NCI-H226 (cell line): ENCODE measurements around the gene GSG1L.

Source experiments
- DNase-seq: peaks from one replicate; pipeline ENCODE4 v3.0.0-alpha.2; 2015

Gene GSG1L

DNA sequence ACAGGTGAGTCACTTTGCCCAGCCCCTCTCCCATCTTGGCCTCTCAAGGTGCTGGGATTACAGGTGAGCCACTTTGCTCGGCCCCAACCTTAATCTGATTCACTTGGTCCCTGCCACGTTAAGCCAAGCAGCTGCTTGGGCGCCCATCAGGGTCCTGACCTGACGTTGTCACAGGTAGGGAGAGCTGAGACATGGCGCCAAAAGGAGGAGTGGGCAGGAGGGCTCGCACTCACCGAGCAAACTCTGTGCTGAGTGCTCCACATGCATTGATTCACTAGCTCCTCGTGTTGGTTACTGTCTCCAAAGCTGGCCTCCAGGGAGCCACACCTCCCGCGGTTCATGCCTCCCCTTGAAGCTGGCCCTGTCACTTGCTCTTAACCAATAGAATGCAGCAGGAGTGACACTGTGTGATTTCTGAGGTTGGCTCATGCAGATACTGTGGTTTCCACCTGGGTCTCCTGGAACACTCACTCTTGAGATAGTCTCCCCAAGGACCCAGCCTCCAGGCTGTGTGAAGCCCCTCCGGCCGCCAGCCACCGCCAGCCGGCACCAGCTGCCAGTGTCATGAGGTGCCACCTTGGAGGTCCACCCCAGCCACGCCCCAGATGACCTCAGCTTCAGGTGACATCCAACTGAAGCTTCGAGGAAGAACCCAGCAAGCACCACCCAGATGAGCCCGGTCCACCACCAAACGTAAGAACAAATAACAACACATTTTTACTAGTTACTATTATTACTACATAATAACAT, 223.0 kb downstream of the GSG1L start:
- no peak for DNase-seq

DNA sequence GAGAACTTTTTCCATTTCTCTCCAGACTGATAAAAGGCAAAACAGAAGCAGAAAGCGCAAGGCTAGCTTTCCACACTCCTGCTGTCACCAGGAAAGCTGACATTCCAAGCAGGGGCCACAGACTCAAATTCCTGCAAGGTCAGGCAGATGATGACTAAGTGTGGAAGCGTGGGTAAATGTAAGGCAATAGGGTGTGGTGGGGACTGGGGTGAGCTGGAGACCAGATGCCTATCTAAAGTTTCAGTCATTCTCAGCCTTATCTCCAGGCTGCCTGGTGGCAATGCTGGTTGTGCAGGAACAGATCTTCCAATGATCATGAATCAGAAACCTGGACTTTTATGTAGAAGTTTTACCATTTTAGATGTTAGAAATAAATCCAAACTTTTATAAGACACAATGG, 224.1 kb downstream of the GSG1L start:
- peak; percentile 7 for DNase-seq

GRCh38 chr16:27838536-27839175, 224.9 kb downstream of the GSG1L start:
- no peak for DNase-seq

DNA sequence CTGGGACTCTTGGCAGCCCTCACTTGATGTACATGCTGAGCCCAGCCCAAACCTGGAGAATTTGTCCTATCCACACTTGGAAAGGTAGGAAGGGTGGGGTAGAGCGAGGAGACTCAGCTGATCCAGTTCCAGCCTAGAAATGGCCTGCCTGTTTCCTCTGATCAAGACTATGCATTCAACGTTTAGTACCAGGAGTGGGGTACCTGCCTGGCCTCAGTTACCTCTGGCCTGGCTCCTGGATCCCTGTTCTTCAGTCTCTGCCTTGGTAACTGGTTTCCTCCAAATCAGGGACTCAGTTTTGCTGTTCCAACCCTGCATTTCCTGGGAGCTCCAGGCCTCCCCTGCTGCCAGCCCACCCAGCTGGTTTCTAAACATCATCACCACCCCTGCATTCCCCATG, 233.5 kb downstream of the GSG1L start:
- DNase-seq, result no peak

DNA sequence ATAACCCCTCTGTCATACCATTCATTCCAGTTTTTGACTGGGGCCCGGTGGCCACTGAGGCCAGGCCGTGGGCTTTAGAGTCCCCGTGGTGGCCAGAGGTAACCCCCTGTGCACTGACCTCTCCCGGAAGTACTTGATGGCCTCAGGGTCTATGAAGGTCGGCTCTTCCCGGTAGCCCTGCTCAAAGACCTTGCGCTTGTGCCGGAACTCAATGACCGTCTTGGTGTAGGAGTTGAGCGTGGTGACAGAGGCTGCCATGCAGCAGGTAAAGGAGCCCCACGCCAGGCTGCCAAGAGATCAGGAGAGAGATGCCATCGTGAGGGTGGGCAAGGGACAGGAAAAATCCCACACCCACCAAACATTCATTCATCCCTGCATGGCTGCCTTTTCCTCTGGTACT, 234.8 kb downstream of the GSG1L start:
- DNase-seq, result no peak

DNA sequence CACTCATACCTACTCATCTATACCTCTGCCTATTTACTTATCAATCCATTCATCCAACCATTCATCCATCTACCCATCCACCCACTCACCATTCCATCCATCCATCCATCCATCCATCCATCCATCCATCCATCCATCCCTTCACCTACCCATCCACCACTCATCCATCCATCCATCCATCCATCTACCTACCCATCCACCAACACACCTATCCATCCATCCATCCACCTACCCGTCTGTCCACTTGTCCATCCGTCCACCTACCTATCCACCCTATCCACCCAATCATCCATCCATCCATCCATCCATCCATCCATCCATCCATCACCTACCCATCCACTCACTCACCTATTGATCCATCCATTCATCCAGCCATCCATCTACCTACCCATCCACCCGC, 235.7 kb downstream of the GSG1L start:
- DNase-seq, result no peak

- no peak for DNase-seq
These were observed 236.6 kb downstream of the GSG1L start for GRCh38 chr16:27826893-27827289.

- no peak for DNase-seq
These were observed 237.2 kb downstream of the GSG1L start for GRCh38 chr16:27826081-27826892.

- no peak for DNase-seq
These were observed 238.7 kb downstream of the GSG1L start for GRCh38 chr16:27824786-27825185.

- DNase-seq, result no peak
These were observed 239.5 kb downstream of the GSG1L start for GRCh38 chr16:27824006-27824405.

GRCh38 chr16:27823421-27823820, 240.1 kb downstream of the GSG1L start:
- DNase-seq, result no peak

GRCh38 chr16:27822996-27823395, 240.5 kb downstream of the GSG1L start:
- DNase-seq, result no peak

DNA sequence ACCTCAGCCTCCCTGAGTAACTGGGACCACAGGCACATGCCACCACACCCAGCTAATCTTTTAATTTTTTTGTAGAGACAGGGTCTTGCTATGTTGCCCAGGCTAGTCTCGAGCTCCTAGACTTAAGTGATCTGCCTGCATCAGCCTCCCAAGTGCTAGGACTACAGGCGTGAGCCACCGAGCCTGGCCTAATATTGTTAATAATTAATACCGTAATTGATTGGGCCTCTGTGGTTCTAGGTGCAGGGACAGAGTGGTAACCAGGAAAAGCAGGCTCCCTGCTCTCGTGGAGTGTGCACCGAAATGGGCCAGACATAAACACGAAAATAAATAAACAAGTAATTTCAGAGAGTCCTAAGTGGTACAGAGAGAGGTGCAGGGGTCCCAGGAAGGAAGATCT, 241.0 kb downstream of the GSG1L start:
- no peak for DNase-seq

GRCh38 chr16:27820646-27821345, 242.7 kb downstream of the GSG1L start:
- DNase-seq, result no peak

DNA sequence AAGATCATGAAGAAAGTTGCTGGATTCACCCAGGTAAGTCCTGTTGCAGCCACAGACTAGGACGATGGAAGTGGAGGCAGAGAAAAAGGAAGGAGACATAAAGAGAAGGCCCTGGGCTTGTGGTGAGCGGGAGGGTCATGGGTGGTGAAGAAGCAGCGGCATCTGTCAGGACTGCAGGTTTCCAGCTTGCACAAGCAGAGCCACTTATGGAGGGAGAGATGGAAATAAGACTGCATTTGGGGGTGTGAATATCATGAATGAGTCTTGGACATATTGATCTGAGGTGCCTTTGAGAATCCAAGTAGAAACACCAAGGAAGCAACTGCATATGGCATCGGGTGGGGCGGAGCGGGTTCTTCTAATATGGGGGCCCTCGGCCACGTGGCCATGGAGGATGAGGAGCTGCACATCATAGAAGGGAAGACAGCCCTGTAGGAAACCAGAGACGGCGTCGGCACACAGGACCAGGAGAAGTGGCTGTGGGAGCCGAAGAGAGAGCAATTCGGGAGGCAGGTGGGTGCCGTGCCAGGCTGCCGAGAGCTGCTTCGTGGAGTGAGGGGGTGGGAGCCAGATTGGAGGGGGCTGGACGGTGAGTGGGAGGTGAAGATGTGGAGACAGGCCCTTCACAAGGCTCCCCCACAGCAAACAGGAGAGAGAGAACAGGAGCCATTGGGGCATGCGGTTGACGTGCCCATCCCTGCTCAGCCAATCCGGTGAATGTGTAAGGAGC, 243.5 kb downstream of the GSG1L start:
- no peak for DNase-seq

DNA sequence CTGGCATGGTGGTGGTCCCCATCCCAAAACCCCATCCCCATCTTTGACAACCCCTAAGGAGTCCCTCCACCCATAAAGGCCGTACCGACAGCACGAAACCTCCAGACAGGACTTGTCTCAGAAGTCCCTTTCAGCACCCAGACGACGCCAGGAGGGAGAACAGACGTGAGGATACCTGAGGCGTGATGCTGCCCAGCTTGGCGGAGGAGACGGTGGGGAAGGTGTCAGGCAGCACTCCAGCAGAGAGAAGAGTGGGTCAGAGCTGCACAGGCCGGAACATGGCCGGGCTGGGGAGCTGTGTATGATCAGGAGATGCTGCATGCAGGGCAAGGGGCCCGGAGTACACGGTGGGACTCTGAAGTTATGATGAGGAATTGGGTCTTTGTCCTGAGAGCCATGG, 244.2 kb downstream of the GSG1L start:
- DNase-seq, result no peak

- DNase-seq, result no peak
These were observed 245.3 kb downstream of the GSG1L start for GRCh38 chr16:27818246-27818645.

- DNase-seq, result no peak
These were observed 246.5 kb downstream of the GSG1L start for GRCh38 chr16:27817038-27817437.

GRCh38 chr16:27816561-27816960, 247.0 kb downstream of the GSG1L start:
- no peak for DNase-seq

- DNase-seq, result no peak
These were observed 249.9 kb downstream of the GSG1L start for GRCh38 chr16:27813591-27813990.

GRCh38 chr16:27811881-27812280, 251.6 kb downstream of the GSG1L start:
- DNase-seq, result no peak

DNA sequence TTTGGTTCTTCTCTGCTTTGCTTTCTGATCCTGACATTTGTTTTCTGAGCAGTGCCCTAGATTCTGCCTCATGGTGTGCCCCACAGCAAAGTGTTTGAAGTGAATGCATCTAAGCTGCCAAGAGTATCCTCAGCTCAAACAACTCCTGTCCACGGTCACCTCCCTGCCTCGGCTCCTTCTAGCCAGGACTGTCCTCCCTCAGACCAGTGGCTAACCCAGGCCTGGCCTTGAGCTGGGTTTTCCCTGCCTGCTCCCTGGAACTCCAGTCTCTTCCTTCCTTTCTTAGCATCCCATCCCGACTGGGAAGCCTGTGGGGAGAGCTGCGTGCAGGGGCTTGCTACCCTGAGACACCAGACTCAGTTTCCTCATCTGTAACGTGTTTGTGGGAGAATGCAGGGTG, 256.5 kb downstream of the GSG1L start:
- no peak for DNase-seq

DNA sequence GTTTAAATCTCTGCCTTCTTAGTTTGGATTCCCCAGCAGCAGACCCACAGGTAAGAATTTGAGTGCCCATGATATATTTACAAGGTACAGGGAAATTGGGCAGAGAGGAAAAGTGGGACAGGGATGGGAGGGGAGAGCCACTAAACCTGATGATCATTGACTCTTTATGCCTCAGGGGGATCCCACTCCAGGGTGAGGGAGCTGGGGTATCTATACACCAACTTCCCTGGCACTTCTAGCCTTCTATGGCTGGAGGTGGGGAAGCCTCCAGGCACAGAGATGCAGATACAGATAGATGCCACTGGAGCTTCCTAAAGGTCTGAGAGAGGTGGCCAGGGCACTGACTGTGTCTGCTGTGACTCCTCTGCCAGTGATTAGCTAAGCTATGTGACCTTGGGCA, 257.1 kb downstream of the GSG1L start:
- no peak for DNase-seq
